ENCODE results near the gene BCAS3.
"Not testable (repeated sequence)": the region's sequence is repeated elsewhere in the genome, so short reads cannot be mapped to it uniquely, and the experiment has no call there.

Gene BCAS3

GRCh38 chr17:60923000-60923399, 245.3 kb downstream of the BCAS3 start:
- DNase-seq (ENCODE audit: low spot score) = no peak
- TF ChIP-seq, protein P1, sequence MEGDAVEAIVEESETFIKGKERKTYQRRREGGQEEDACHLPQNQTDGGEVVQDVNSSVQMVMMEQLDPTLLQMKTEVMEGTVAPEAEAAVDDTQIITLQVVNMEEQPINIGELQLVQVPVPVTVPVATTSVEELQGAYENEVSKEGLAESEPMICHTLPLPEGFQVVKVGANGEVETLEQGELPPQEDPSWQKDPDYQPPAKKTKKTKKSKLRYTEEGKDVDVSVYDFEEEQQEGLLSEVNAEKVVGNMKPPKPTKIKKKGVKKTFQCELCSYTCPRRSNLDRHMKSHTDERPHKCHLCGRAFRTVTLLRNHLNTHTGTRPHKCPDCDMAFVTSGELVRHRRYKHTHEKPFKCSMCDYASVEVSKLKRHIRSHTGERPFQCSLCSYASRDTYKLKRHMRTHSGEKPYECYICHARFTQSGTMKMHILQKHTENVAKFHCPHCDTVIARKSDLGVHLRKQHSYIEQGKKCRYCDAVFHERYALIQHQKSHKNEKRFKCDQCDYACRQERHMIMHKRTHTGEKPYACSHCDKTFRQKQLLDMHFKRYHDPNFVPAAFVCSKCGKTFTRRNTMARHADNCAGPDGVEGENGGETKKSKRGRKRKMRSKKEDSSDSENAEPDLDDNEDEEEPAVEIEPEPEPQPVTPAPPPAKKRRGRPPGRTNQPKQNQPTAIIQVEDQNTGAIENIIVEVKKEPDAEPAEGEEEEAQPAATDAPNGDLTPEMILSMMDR (IDR thresholded peaks at IDR 0.05; ENCODE audit: extremely low read depth, missing control alignments) = no peak

DNA sequence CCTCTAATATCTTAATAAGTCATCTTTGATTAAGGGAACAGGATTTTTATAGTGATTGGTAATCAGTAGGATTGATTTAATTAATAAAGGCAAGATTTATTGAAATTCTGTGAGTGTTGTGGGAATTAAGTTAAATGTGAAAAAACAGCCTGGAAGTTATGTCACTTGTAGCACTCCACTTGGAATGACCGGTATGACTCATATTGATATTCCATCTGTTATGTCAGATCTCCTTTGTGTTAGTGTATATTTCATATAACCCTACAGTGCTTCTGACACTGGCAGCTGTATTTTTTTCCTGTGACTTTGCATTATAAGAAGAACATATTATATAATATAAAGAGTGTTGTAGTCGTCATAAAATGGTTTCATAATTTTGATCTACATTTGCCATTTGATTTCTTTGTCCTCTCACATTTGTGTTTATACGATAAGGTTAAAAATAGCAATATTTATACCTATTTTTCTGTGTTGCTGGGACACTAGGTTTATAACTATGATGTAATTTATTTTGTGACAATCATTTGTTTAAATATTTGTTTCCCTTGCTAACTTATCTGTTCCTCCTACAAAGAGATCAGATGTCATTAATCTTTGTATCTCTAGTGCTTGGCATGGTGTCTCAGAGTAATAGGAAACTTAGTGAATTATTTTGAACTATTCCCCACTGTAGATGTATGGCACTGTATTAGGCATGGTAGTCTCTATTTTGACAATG, 249.0 kb downstream of the BCAS3 start:
- no peak for DNase-seq (ENCODE audit: low spot score)
- TF ChIP-seq, protein P1 (IDR thresholded peaks at IDR 0.05; ENCODE audit: extremely low read depth, missing control alignments) = no peak

DNA sequence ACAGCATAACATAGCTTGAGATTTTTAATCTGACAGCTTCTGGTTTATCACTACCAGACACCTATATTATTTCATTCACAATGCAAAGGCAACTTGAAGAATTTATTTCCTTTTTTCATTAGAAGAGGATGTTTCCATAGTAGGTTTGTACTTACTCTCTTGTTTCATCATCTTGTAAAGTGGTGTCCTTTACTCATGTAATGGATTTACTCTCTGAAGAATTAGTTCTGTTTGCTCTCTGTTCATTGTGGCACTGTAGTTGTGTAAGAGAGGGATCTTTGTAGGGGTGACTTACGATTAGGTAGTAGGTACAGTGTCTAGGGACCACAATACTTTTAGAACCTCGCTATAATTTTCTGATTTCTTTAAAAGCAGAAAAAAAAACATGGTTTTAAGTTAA, 256.1 kb downstream of the BCAS3 start:
- TF ChIP-seq, protein P1 (IDR thresholded peaks at IDR 0.05; ENCODE audit: extremely low read depth, missing control alignments) = no peak
- no peak for DNase-seq (ENCODE audit: low spot score)

- no peak for DNase-seq (ENCODE audit: low spot score)
- TF ChIP-seq, protein P1 (IDR thresholded peaks at IDR 0.05; ENCODE audit: extremely low read depth, missing control alignments) = no peak
These were observed 257.1 kb downstream of the BCAS3 start for GRCh38 chr17:60934723-60935122.

DNA sequence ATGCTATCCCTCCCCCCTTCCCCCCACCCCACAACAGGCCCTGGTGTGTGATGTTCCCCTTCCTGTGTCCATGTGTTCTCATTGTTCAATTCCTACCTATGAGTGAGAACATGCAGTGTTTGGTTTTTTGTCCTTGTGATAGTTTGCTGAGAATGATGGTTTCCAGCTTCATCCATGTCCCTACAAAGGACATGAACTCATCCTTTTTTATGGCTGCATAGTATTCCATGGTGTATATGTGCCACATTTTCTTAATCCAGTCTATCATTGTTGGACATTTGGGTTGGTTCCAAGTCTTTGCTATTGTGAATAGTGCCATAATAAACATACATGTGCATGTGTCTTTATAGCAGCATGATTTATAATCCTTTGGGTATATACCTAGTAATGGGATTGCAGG, 258.3 kb downstream of the BCAS3 start:
- DNase-seq (ENCODE audit: low spot score) = not testable (repeated sequence)

DNA sequence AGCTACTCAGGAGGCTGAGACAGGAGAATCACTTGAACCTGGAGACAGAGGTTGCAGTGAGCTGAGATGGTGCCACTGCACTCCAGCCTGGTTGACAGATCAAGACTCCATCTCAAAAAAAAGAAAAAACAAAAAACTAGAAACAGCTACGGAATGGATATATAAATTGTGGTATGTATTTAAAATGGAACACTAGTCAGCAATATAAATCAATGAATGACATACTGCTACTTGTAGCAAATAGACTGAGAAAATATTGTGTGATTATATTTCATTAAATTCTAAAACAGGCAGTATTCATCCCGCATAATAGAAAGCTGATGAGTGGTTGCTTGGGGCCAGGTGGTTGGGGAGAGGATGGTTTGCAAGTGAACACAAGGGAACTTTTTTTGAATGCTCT, 261.7 kb downstream of the BCAS3 start:
- DNase-seq (ENCODE audit: low spot score) = no peak
- TF ChIP-seq, protein P1 (IDR thresholded peaks at IDR 0.05; ENCODE audit: extremely low read depth, missing control alignments) = no peak

- TF ChIP-seq, protein P1 (IDR thresholded peaks at IDR 0.05; ENCODE audit: extremely low read depth, missing control alignments) = no peak
These were observed 263.4 kb downstream of the BCAS3 start for GRCh38 chr17:60941028-60941427.

DNA sequence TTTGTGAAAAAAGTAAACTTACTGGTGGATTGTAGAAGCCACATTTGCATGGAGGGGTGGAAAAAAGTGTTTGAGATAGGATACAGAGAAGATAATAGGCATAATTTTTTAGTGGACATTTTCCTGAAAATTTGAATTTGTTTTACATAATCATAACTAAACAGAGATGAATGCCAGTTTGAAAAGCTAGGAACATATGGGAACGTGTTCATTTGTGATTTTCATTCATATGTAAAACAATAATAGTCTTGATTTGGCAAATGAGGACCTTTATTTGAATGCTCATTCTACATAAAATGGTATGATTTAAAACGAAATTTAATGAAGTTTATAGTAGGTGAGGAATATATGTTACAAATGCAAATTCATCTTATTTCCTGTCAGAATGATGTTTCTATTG, 263.9 kb downstream of the BCAS3 start:
- no peak for DNase-seq (ENCODE audit: low spot score)
- TF ChIP-seq, protein P1 (IDR thresholded peaks at IDR 0.05; ENCODE audit: extremely low read depth, missing control alignments) = no peak

More at GRCh38 chr17:60941028-60941427, 263.4 kb downstream of the BCAS3 start:
- no peak for DNase-seq (ENCODE audit: low spot score)

Measured in GM20000 (cell line).